HG03342 (cell line): ENCODE results near the gene TSPAN11.

Experiments used
- ATAC-seq: cut with Tn5 transposase; IDR thresholded peaks from one replicate; pipeline ENCODE4 v1.9.1; 2021; ENCODE audit warnings: mild to moderate bottlenecking, moderate library complexity; ENCODE audit not compliant: unreplicated experiment

Gene TSPAN11

DNA sequence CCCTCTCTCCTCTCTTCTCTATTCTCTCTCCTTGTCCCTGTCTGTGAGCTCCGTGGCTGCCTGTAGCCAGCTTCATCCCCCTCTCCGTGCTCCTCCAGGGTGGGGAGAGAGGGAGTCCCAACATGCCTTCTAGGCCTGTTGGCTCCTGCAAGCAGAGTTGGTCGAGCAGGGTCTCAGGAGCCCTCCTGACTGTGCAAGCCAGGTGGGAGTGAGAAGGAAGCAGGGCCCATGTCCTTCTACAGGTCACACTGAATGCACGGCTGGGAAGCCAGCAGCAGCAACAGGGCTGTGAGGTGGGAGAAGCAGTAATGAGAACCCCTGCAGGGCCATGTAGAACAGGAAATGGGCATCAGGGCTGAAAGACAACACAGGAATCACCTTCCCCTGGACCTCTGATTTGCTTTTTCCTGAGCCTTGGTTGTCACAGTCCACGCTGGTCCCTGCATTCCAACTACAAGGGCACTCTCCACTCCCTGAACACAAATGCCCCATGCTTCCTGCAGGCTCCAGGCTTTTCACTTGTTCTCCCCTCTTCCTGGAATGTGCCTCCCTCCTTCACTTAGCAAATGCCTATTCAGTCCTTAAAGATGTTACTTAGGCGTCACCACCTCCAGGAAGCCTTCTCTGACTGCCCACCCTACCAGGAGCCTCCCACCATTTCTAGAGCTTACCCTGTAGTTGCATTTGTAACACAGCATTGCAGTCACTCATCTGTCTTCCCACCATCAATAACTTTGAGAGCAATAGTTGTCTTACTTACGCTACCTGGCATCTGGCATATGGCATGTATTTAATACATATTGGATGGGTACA is 51.2 kb downstream of the TSPAN11 start:
- ATAC-seq, result no peak

DNA sequence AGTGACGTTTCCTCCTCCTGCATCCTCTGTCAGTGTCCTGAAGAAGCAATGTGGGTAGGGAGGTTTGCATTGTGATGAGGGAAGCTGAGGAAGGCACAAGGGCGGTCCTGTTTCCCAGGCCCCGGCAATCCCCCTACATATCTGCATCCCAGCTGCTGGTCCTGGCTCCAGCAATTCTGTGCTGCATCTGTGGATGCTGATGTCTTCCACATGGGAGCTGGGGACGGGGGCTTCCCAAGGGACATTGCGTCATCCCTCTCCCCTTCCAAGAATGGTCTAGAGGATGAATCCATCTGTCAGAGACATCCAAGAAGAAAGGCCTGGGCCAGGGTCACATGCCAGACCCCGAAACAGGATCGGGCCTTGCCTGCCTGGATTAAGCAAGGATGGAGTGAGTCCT is 52.1 kb downstream of the TSPAN11 start:
- ATAC-seq, result no peak

DNA sequence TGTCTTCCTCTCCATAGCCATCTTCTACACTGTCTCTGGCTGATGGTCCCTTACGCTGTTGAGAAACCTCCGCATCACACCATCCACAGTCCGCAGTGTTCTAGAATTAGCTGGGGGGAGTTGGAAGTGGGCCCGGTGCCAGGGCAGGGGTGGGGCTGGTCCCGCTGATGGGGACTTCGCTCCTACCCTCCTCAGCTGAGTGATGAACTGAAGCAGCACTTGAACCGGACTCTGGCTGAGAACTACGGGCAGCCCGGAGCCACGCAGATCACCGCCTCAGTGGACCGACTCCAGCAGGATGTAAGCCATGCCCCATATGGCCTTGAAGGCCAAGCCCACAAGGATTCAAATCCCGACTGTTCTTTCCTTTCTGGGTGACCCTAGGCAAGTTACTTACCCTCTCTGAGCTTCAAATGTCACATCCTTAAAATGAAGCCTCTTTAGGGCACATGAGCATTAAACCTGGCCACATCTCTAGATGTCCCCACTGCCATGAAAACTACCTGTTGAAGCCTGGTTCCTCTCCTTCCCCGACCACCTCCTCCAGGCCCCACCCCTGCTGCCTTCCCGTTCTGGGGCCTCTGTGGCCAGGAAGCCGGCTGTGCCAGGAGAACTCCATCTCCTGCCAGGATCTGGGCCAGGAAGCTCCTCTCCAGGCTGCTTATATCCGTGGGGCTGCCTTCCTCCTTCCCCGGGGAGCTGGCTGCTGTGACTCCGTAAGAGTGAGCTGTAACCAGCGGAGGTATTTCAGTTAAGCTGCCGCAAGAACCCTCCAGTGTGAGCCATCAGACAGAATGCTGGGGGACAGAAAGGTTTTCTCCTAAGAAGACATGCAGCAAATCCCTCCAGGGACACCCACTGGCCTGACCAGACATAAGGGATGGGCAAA is 53.1 kb downstream of the TSPAN11 start:
- no peak for ATAC-seq

DNA sequence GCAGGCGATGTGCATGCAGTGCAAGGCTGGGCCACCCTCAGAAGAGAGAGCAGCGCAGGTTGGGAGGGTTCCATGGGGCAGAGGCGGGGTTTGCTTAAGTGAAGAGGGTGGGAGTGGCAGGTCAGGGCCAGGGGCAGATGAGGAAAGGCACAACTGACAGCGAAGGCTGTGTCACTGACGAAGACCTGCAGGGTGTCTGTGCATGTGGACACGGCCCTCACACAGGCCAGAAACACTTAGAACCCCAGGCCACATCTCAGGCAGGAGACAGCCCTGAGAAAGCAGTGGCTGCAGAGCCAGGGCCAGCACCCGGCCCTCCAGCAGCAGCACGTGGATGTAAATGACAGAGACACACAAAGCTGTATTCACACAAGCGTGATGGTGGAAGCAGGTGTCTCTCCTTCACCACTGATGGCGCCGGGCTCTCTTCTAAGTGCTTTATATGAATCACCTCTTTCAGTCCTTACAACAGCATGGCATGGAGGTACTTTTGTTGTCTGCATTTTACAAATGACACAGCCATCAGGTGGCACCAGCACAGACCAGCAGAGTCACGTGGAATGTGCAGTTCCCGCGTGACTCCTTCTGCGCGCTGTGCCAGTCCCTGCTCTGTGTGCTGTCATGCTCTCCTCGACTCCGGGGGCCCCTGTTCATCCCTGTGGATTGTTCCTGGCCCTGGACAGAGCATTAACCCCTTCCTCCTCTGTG is 54.6 kb downstream of the TSPAN11 start:
- no peak for ATAC-seq

DNA sequence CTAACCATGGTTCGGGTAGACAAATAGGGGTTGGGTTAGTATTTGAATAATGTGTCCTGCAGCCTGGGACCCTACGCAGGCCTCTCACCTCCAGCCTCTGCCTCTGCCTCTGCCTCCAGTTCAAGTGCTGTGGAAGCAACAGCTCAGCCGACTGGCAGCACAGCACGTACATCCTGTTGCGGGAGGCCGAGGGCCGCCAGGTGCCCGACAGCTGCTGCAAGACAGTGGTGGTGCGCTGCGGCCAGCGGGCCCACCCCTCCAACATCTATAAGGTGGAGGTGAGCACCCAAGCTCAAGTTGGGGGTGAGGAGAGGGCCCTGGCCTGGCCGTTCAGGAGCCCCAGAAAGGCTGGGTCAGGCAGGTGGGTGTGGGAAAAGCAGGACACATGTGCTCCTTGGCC is 55.9 kb downstream of the TSPAN11 start:
- no peak for ATAC-seq

DNA sequence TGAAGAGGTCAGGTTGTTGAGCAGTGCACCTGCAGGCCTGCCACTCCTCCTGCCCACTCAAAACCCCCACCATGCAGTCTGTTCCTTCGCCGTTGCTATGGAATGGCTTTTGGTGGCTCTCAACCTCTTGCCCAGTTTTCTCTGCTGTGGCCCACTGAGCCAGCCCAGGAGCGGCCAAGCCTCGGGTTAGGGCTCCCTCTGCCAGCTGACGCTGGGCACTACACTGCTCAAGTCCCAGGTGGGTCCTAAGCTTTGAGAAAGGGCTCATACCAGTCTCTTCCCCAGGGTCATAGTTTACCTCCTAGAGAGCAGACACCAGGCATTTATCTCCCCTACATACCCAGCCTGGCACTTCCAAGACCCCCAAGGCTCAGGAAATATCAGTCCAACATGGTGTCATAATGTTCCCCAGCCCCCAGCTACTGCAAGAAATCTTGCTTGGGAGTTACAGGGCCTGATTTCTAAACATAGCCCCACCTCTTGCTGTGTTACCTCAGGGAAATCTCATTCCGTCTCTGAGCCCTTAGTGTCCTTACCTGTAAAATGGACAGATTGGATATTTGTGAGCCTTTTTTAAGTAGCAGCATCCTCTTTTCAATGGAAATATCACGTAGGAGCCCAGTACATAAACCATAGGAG is 59.4 kb downstream of the TSPAN11 start:
- ATAC-seq, result peak; percentile 75

DNA sequence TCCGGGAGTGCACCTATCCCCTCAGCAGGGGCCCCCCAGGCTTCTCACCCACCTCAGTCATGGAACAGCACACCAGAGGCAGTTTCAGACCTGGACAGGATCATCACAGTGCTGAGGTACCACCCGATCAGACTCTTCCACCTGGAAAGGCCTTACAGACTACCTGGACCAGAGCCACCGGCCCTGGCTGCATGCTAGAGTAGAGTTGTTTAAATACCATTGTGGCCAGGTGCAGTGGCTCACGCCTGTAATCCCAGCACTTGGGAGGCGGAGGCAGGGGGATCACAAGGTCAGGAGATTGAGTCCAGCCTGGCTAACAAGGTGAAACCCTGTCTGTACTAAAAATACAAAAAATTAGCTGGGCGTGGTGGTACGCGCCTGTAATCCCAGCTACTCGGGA is 61.5 kb downstream of the TSPAN11 start:
- ATAC-seq, result no peak

DNA sequence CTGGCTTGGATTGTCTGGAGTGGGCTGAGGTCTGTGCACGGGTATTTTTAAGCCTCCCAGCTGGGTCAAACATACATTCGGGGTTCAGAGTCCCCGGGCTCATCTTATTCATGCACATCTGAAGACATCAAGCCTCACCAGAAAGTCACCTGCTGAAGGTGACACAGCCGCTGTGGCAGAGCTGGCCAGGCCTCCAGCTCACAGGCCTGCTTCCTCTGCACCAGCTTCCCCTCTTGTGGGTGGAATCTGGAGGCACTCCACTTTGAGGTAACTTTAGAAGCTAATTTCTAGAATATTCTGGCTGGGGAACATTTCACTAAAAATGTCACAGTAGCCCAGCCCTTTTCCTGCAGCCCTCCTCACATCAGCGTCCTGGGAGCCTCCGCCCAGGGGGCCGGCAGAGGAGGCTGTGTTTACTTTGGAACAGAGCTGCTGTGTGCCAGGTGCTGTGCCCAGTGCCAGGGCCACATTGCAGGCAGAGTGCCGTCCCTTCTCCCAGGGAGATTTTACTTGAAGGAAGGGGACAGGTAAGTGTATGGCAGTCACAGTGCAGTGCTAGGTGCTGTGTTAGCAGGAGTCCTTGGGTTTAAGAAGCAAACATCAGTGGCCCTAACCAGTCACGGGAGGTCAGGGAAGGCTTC is 62.2 kb downstream of the TSPAN11 start:
- no peak for ATAC-seq

DNA sequence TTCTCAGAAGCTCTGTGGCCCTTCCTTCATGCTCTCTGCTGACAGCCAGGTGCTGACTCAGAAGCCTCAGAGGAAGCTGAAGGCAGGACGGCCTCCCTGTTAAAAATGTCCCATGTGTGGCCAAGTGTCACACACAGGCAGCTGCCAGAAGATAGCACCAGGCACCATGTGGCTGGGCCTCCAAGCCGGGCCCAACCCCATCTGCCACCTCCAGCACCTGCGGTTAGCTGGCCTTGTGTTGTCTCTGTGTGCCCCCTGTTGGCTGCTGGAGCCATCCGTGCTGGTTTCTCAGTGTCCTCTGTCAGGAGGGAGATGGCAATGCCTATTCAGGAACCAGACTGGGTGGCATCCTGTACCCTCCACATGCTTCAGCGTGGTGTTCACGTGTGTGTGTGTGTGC is 63.2 kb downstream of the TSPAN11 start:
- ATAC-seq, result no peak

DNA sequence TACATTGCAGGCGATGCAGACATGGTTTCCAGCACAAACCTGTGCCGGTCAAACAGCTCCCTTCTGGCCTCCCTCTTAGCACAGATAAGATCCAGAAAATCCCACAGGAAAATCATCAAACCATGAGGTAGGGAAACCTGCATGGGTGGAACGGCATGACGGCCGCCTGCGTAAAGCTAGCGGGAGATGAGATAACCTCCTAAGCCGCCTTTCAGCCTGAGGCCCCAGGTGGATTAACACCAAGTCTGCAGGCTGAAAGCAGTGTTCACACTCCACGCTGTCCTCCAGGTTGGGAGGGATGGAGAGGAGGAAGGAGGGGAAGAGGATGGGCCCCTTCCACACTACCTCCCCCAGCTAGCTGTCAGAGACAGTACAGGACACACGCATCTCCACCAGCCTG is 63.8 kb downstream of the TSPAN11 start:
- ATAC-seq, result no peak

DNA sequence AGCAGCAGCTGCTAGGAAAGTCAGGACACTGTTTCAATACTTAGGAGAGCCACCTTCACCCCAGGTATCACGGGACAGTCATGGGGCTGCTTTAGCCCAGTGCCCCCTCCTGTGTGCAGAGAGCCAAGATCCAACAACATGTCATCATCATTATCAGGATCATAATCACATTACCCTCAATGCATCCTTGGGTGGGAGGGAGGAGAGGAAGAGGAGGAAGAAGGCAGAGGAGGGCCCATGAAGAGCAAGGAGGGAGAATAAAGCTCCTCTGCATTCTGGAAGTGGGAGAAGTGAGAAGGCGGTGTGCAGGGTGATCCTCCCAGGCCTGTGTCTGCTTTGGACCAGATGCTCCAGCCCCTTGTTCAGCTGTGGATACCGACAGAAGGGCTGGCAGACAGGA is 64.2 kb downstream of the TSPAN11 start:
- no peak for ATAC-seq

DNA sequence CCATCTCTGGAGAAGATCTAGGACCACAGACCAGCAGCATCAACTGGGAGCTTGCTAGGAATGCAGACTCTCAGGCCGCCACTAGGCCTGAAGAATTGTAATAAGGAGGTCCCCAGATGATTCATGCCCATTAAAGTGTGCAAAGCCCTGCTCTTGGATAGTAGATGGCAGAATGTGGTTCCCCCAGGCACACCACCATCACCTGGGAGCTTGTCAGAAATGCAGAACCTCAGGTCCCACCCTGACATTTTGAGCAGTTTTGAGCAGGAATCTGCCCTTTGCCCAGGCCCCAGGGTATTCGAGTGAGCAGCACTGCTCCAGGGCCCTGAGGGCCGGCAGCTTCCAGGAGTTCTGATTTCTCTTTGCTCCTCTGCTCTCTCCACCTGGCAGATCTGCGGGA is 64.9 kb downstream of the TSPAN11 start:
- ATAC-seq, result no peak

DNA sequence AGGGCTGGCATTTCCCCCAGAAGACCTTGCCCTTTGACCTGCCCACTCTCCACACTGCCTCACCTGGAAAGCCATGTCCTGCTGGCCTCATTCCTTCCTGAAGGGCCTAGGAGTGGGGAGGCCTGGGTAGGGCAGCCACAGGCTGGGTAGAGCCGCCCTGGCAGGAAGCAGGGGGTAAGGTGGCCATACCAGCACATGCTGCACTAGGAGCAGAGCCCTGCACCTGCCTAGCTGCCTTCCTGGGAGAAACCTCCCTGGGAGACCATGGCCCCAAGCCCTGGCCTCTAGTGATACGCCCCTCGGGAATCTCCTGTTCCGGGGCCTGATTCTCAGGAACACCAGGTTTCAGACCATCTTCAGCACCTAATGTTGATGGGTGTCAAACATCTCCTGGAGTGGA is 65.8 kb downstream of the TSPAN11 start:
- no peak for ATAC-seq

DNA sequence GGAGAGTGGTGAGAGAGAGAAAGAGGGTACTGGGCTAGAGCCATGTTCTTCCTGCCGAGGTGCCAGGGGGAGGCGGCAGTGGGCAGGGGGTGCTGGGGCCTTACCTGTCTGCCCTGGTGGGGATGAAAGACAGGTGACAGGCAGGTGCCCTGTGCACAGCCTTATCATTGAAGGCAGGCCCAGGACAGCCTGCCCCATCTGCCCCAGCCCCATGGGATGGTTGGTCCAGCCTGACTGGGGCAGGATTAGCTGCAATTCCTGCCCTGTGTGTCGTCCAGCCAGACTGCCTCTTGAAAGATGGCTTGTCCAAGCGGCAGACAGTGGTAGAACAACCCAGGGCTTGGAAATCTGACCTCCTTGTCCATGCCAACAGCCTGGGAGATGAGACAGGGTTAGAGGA is 67.2 kb downstream of the TSPAN11 start:
- ATAC-seq, result no peak

DNA sequence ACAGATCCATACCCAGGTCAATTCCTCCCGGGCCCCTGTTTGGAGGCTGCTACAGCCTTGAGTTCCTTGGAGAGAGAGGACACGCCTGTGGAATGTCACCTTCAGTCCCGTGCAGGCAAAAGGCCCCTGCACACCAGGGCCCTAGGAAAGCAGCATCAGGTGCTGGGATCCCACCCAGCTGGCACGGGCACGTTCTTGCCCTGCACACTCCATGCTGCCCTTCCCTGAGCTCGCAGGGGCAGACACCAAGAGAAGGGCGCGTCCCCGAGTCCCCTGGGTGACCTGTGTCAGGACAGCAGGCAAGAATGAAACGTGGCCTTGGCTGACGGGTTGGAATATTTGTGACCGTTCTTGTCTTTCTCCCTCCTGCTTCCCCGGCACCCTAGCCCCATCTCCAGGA is 67.7 kb downstream of the TSPAN11 start:
- ATAC-seq, result no peak

DNA sequence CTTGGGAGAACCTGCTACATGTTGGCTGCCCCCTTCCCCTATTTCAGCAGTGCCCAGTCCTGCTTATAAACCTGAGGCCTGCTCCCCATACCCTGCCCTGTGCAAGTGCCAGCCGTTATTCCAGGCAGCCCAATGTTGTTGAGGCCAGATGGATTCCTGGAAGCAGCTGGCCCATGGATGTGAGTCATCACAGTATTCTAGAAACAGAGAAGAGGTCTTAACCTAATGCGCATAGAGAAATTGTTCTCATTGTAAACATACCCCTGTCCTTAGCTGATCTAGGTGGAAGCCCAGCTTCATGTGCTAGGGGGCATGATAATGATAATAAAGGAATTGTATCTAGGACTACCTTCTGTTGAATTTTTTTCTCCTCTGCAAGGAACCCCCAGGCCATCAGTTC is 69.7 kb downstream of the TSPAN11 start:
- no peak for ATAC-seq

DNA sequence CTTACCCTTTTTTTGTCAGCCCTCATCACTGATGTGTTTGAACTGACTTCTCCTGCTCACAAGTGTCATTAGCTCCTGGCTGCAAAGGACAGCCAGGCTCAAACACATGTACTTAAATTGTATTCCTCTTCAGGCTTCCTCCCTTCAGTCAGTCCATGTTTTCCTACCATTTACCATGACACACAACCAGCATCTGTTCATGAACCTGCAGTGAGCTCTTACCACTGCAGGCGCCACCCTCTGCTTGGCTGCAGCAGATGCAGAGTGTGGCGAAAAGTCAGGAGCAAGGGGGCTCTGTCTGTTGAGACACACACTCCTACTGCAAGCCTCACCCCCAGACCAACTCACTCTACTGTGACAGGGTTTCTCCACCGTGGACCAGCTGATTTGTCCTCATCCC is 70.2 kb downstream of the TSPAN11 start:
- no peak for ATAC-seq

DNA sequence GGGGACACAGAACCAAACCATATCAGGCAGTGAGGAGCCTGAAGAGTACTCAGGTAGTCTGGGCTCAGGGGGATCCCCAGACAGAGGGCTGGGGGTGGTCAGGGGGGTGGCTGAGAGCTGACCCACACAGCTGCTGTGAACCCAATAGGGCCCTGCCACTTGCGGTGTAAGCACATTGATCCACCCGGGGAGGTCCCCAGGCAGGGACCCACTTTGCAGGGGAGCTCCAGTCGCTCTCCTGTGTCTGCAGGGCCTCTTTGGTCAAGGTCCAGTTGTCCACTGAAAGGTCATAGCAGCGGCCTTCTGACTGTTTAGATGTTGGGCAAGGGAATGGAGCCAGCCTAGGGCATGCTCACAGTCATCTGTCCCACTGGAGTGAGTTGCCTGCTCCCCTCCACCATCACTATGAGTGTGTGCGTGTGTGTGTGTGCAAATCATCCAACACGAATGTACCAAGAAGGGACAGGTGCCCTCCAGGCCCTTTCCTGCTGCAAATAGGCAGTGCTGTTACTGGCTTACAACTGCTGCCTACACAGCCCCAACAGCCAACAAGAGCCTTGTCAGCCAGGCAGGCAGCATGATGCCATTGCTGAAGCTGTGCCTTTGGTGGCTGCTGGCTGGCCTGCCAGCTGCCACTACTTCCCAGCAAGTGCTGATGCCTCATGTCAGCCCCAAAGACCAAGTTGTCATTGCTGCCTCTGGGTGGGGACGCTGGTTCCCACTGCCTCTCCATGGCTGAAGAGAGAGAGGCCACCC is 71.3 kb downstream of the TSPAN11 start:
- ATAC-seq, result no peak

DNA sequence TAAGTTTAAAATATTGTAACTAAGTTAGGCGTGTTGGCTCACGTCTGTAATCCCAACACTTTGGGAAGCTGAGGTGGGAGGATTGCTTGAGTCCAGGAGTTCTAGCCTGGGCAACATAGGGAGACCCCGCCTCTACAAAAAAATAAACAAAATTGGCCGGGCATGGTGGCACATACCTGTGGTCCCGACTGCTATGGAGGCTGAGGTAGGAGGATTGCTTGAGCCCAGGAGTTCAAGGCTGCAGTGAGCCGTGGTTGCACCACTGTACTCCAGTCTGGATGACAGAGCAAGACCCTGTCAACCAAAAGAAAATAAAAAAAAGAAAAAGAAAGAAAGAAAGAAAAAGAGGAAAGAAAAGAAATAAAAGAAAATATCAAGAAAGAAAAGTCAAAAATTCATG is 72.5 kb downstream of the TSPAN11 start:
- no peak for ATAC-seq

DNA sequence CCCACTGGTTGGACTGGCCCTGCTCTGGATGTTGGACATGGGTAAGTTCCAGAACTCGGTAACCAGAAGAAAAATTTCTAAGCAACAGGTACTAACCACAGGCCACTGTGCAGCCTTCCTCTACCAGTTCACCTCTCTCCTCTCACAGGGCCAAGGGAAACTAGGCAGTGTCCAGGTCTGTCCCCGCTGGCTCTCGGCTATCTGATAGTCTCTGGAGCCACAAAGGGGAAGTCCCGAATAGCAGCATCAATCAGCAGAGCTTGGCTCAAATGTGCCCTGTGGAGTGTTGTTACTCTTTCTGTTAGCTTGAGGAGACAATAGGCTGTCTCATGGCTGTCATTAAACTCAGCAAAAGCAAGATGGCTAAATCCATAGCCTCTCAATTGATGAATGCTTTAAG is 73.2 kb downstream of the TSPAN11 start:
- ATAC-seq, result no peak
